B cell (primary cell): ENCODE data around the gene KCNF1. TPM values are rescaled to one million over a fixed set of nuclear protein-coding genes. Genes with fewer than 3 reads are reported as not detected.

Experiments
- ATAC-seq: fragments of 200-7000 bp; cut with Tn5 transposase; one replicate; pipeline ENCODE4 v1.10.0; 2021; ENCODE audit warnings: low read depth, mild to moderate bottlenecking, moderate number of reproducible peaks, moderate library complexity
- CTCF ChIA-PET: fragments of 350-600 bp; sonication (Branson Sonifier 250); formaldehyde crosslinking; loops from one replicate; lab custom pipeline; 2021; ENCODE audit warnings: antibody characterized with exemption, inconsistent platforms; lab: Charles Lee
- POLR2A ChIA-PET: fragments of 350-600 bp; sonication (Branson Sonifier 250); formaldehyde crosslinking; loops from one replicate; lab custom pipeline; 2021; ENCODE audit warnings: antibody characterized with exemption; lab: Charles Lee
- DNase-seq: peaks from one replicate; pipeline ENCODE4 v3.0.0; 2013
- H2AFZ ChIP-seq: 2 replicates; pipeline ENCODE4 v1.6.1; 2012; ENCODE audit warnings: mild to moderate bottlenecking, low read depth, low read length; ENCODE audit not compliant: insufficient read depth, poor library complexity, severe bottlenecking
- H3K27ac ChIP-seq, 2 donors: 1 replicate in 1 of 2; 2 replicates in 1 of 2; pipeline ENCODE4 v1.5.1; 2012 to 2013; ENCODE audit warnings: low read length in 2 of 2, mild to moderate bottlenecking in 2 of 2, moderate library complexity in 1 of 2
- H3K27me3 ChIP-seq, 4 experiments: fragments of 200-600 bp in 1 of 4; sonication (generic) in 1 of 4; replicated peaks in 1 of 4; 1 replicate in 2 of 4; 2 replicates in 2 of 4; pipeline versions ENCODE4 v1.6.1 to v1.7.0; 2013 to 2016; ENCODE audit warnings: low read length in 3 of 4, mild to moderate bottlenecking in 2 of 4, mixed read lengths in 1 of 4, moderate library complexity in 1 of 4; ENCODE audit not compliant: insufficient read depth in 4 of 4, control insufficient read depth in 3 of 4; ENCODE audit errors: control extremely low read depth in 1 of 4
- H3K36me3 ChIP-seq, 2 experiments: replicated peaks in 1 of 2; 1 replicate in 1 of 2; 2 replicates in 1 of 2; pipeline versions ENCODE4 v1.6.1 to v1.7.1; 2013; ENCODE audit warnings: low read length in 1 of 2; ENCODE audit not compliant: insufficient read depth in 2 of 2, control insufficient read depth in 1 of 2; ENCODE audit errors: control extremely low read depth in 1 of 2, extremely low read depth in 1 of 2
- H3K4me1 ChIP-seq, 2 donors: fragments of 200-600 bp in 1 of 2; sonication (generic) in 1 of 2; 1 replicate in 1 of 2; 2 replicates in 1 of 2; pipeline versions ENCODE4 v1.5.1 to v1.6.1; 2013 to 2017; ENCODE audit warnings: low read length in 2 of 2; ENCODE audit not compliant: control insufficient read depth in 2 of 2, insufficient read depth in 2 of 2
- H3K4me2 ChIP-seq: replicated peaks from 2 replicates; pipeline ENCODE3; 2012; ENCODE audit warnings: mild to moderate bottlenecking, low read depth, low read length; ENCODE audit not compliant: poor library complexity, severe bottlenecking
- H3K4me3 ChIP-seq, 5 experiments: fragments of 200-600 bp in 1 of 5; sonication (generic) in 1 of 5; 1 replicate in 3 of 5; 2 replicates in 2 of 5; pipeline versions ENCODE4 v1.5.1 to v1.7.0; 2011 to 2016; ENCODE audit warnings: low read length in 4 of 5, mild to moderate bottlenecking in 4 of 5, low read depth in 2 of 5, control low read depth in 1 of 5, moderate library complexity in 1 of 5; ENCODE audit not compliant: insufficient read depth in 1 of 5; ENCODE audit errors: control extremely low read depth in 1 of 5, extremely low read depth in 1 of 5
- H3K79me2 ChIP-seq: fragments of 200-600 bp; sonication (generic); one replicate; pipeline ENCODE4 v1.6.0; 2016; ENCODE audit warnings: low read length; ENCODE audit not compliant: control insufficient read depth, insufficient read depth
- H3K9ac ChIP-seq: fragments of 200-600 bp; sonication (generic); 2 replicates; pipeline ENCODE4 v1.6.1; 2017; ENCODE audit warnings: mild to moderate bottlenecking, low read length, moderate library complexity
- H3K9me3 ChIP-seq, 3 donors: one replicate each; pipeline versions ENCODE4 v1.6.1 to v1.7.1; 2013; ENCODE audit warnings: low read length in 2 of 3; ENCODE audit not compliant: control insufficient read depth in 2 of 3, insufficient read depth in 1 of 3; ENCODE audit errors: control extremely low read depth in 1 of 3
- H4K20me1 ChIP-seq: 2 replicates; pipeline ENCODE4 v1.6.0; 2012; ENCODE audit warnings: mild to moderate bottlenecking, low read length; ENCODE audit not compliant: insufficient read depth, control insufficient read depth, poor library complexity, severe bottlenecking
- H3K27ac Mint-ChIP-seq: one replicate; pipeline ENCODE4 v1.8.0; 2021; ENCODE audit warnings: mixed read lengths
- H3K27me3 Mint-ChIP-seq: one replicate; pipeline ENCODE4 v1.8.0; 2021; ENCODE audit warnings: mixed read lengths
- H3K4me1 Mint-ChIP-seq: one replicate; pipeline ENCODE4 v1.8.0; 2021; ENCODE audit warnings: mixed read lengths
- H3K4me3 Mint-ChIP-seq: one replicate; pipeline ENCODE4 v1.8.0; 2021; ENCODE audit warnings: mixed read lengths
- H3K9me3 Mint-ChIP-seq: one replicate; pipeline ENCODE4 v1.8.0; 2022; ENCODE audit warnings: mixed read lengths; ENCODE audit not compliant: insufficient read depth
- CTCF ChIP-seq: fragments of 200-600 bp; IDR thresholded peaks from one replicate; pipeline ENCODE4 v1.8.0; 2022; ENCODE audit warnings: antibody characterized with exemption, mild to moderate bottlenecking
- EZH2 ChIP-seq: IDR thresholded peaks from 2 replicates; pipeline ENCODE4 v1.6.1; 2012; ENCODE audit warnings: borderline replicate concordance, low read depth, mild to moderate bottlenecking, moderate library complexity, low read length; ENCODE audit not compliant: insufficient read depth, poor library complexity, severe bottlenecking
- WGBS: methylation state at CpG from one replicate; pipeline ENCODE4 v1.1.5; 2013; ENCODE audit warnings: missing lambda C conversion rate; ENCODE audit not compliant: insufficient coverage; 5-methylcytosine and 5-hydroxymethylcytosine counted together
- intact Hi-C: fragments of 100-400 bp; cut with micrococcal nuclease; formaldehyde crosslinking; loops from one replicate; pipeline ENCODE4 v1.10.0; 2022
- polyA plus RNA-seq: library from polyadenylated mRNA; depleted of rRNA; stranded (reverse); fragments of >200 nt; gene quantifications from 2 replicates; pipeline ENCODE4 v1.2.3, GENCODE V29; 2012
- total RNA-seq, 2 donors: library from RNA; stranded (reverse); fragments of 120-200 nt in 1 of 2; gene quantifications; 1 replicate in 1 of 2; 2 replicates in 1 of 2; pipeline versions ENCODE4 v1.2.3 to v1.2.4, GENCODE V29; 2013 to 2022

Gene KCNF1
- total and polyA plus RNA-seq, 2 donors (not counting 1 experiment from before 2014, with no cell fraction given), result not detected

DNA sequence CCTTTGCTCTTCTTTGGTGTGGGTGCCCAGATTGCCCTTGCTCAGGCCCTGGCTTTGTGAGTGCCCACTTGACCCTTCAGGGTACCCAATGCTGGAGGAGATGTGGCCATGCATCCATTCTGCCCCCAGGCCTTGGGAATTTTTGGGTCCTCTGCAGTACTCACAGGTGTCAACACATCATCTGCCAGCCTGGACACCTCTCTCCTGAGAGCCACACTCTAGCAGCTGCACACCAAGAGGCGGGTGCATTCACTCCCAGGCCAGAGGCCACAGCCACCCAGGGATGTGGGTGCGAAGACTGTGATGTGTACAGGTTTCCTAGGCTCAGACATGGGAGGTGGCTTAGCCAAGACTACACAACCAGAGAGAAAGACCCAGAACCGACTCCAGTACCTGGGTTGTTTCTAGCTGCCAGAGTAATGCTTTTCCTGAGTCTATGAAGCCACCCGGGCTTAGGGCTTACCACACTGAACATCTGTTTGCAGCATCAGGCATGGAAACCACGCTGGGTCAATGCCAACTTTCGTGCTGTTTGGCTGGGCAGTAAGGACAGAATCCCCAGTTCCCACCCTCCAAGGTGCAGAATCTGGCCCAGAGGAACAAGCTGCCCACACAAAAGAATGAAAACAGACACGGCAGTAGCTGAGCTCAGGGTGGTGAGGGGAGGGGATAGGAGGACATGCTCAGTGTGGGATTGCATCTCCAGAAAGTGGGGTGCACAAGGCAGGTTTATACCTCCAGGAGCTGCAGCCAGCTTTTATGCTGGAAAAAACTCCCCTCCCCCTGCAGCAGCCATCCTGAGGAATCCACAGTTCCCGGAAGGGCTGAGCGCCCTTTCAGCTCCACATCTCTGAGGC, 40.1 kb downstream of the KCNF1 start:
- Mint-ChIP-seq H3K4me1 (no peaks in the 10 kb centered on the region), H3K9me3 (no peaks in the 10 kb centered on the region), H3K27me3 (peaks cover 18% of the 10 kb centered on the region), H3K27ac (no peak overlapping the region), H3K4me3 (no peak overlapping the region)
- H4K20me1 ChIP-seq, result no peaks in the 10 kb centered on the region
- ChIA-PET CTCF (no interaction called here), POLR2A (no interaction called here)
- no peak overlapping the region for H2AFZ ChIP-seq
- peaks cover 0 to 16% (median 3%) of the 10 kb centered on the region in 4 experiments for H3K27me3 ChIP-seq
- WGBS, result 77% methylated on average over 7 of the region's 9 CpGs
- H3K9me3 ChIP-seq, result no peaks in the 10 kb centered on the region
- H3K4me2 ChIP-seq, result no peak overlapping the region
- ATAC-seq (no peak), DNase-seq (no peak)
- no peak overlapping the region for H3K4me3 ChIP-seq
- no peak for TF ChIP-seq EZH2
- no peak for TF ChIP-seq CTCF
- no peaks in the 10 kb centered on the region for H3K79me2 ChIP-seq
- H3K4me1 ChIP-seq, result no peaks in the 10 kb centered on the region
- no peaks in the 10 kb centered on the region for H3K36me3 ChIP-seq
- H3K9ac ChIP-seq, result no peak overlapping the region
- H3K27ac ChIP-seq, result no peak overlapping the region
- intact Hi-C loops, result no loop called here

DNA sequence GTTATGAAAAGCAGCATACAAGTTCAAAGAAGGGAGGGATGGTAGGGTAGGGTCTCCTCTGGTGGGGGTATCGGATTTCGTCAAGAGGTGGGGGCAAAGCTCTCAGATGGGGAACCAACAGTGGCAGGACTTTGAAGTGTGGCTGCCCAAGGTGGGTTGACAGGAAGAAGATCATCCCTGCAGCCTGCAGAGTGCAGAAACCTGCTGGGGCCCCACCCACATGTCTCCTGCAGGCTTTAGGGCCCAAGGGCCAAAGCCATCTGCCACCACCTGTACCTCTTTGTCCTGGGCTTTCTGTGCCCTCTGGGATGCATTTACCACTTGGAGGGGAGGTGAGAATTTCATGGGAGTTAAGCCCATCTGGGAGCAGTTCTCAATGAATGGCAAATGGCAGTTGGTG, 42.7 kb downstream of the KCNF1 start:
- Histone ChIP-seq H3K9ac (no peak overlapping the region), H2AFZ (no peak overlapping the region), H3K79me2 (no peaks in the 10 kb centered on the region), H3K36me3 (no peaks in the 10 kb centered on the region), H3K27me3 (peaks cover 0 to 12% (median 3%) of the 10 kb centered on the region in 4 experiments), H4K20me1 (no peaks in the 10 kb centered on the region), H3K4me3 (no peak overlapping the region), H3K27ac (no peak overlapping the region), H3K4me2 (no peak overlapping the region), H3K4me1 (no peaks in the 10 kb centered on the region), H3K9me3 (no peaks in the 10 kb centered on the region)
- TF ChIP-seq EZH2, result no peak
- TF ChIP-seq CTCF, result no peak
- Mint-ChIP-seq H3K27ac (no peak overlapping the region), H3K9me3 (no peaks in the 10 kb centered on the region), H3K27me3 (no peaks in the 10 kb centered on the region), H3K4me1 (no peaks in the 10 kb centered on the region), H3K4me3 (no peak overlapping the region)
- 97% methylated on average over 2 of the region's 2 CpGs for WGBS
- no peak for ATAC-seq
- ChIA-PET POLR2A (no interaction called here), CTCF (no interaction called here)
- no peak for DNase-seq
- intact Hi-C loops, result no loop called here
